ENCODE data around the gene SYT17. TPM values are rescaled to one million over a fixed set of nuclear protein-coding genes. Genes with fewer than 3 reads are reported as not detected.
A peak's percentile ranks its signal among the peaks of the same experiment; 100 is the strongest.

The SYT17 gene
- total and polyA plus RNA-seq, 10 of the 15 experiments (the other 5 are each of a cell fraction or from before 2014, with no cell fraction given): 3.7 to 12.3 (median 5.0) TPM

DNA sequence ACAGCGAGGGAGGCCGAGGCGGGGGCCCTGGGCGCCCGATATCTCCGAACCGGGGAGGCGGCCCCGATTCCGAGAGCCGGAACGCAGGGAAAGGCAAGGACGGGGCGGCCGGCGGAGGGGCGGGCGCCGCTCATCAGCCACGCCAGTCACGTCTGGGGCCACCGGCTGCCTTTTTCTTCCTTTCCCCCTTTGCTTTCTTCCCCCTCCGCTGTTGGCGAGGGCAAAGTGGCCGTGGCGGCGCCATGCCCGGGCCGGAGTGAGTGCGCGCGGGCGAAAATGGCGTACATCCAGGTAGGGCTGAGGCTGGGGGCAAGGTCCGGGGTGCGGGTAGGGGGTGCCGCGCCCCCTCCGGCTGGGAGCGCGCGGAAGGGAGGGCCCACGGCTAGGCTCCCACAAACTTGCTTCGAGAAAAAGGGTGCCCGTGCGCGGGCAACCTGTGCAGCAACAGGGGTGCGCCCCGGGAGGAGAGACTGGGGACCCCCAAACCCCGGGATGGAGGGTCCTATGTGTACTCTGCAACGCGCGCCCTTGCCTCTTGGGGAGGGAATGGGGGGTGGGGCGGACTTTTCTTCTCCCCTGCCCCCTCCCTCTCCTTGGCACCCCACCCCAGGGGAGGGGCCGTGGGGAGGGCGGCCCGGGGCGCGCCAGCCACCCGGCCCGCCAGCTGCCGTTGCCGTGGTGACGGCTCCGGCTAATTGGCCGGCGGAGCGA, 486 bp downstream of the SYT17 start:
- no peak for FAIRE-seq
- intact Hi-C loops (cut with micrococcal nuclease; ENCODE audit: unreplicated experiment): loop anchor here (10.0 kb wide), 1 partner anchor 336 kb away; no protein-coding TSS in a partner anchor
- DNase-seq (ENCODE audit: low read depth, low spot score): no peak
- H3K27ac ChIP-seq (ENCODE audit: control insufficient read depth, insufficient read depth): no peak overlapping the region
- TF ChIP-seq IKZF2 (IDR thresholded peaks at IDR 0.05): no peak
- no peak for TF ChIP-seq HDAC2 (IDR thresholded peaks at IDR 0.05)
- peak; percentile 24; the same call in 1 of the 2 replicates for TF ChIP-seq IKZF1 (conservative IDR thresholded peaks at IDR 0.05)
- TF ChIP-seq YY1 (IDR thresholded peaks at IDR 0.05; ENCODE audit: low read depth, low read length): peak; percentile 58; the same call in 1 of the 2 replicates
- TF ChIP-seq HDAC6 (IDR thresholded peaks at IDR 0.05; ENCODE audit: unreplicated experiment): peak; percentile 86
- BruUV-seq (replicated peaks): no TSS peak
- H3K79me2 ChIP-seq (ENCODE audit: control insufficient read depth, insufficient read depth, low read length): no peaks in the 10 kb centered on the region
- peak overlapping the region; percentile 61 for H3K4me2 ChIP-seq (ENCODE audit: control insufficient read depth, insufficient read depth)
- WGBS (ENCODE audit: insufficient coverage, insufficient replicate concordance, low lambda C conversion rate, missing lambda C conversion rate): 1% methylated on average over 19 of the region's 68 CpGs
- H2AFZ ChIP-seq (ENCODE audit: control insufficient read depth, low read depth, low read length): peak overlapping the region; percentile 29; the same call in 1 of the 2 replicates
- no peaks in the 10 kb centered on the region for H3K36me3 ChIP-seq (ENCODE audit: control insufficient read depth in 2 of 2, insufficient read depth in 2 of 2, low read length in 1 of 2)
- ChIA-PET RAD21 (ENCODE audit: unreplicated experiment) (interaction anchor here (1.1 kb wide), 1 partner anchor 11 kb away, joined by 4 read pairs; no protein-coding TSS in a partner anchor), CTCF (interaction anchor here (2.5 kb wide), 1 partner anchor 11 kb away, joined by 8 read pairs; no protein-coding TSS in a partner anchor), SMC1A (ENCODE audit: uncharacterized antibody, unreplicated experiment) (interaction anchor here (0.8 to 0.9 kb wide), 2 partner anchors 11 to 195 kb away, joined by 3 read pairs; no protein-coding TSS in a partner anchor), POLR2A (no interaction called here)
- H3K9me3 ChIP-seq (replicated peaks; ENCODE audit: control insufficient read depth, insufficient read depth, low read length): no peaks in the 10 kb centered on the region
- no peaks in the 10 kb centered on the region for H3K4me1 ChIP-seq (ENCODE audit: control insufficient read depth, insufficient read depth, low read length)
- H3K9ac ChIP-seq (ENCODE audit: control insufficient read depth, insufficient read depth, low read length): no peak overlapping the region
- H4K20me1 ChIP-seq (ENCODE audit: control insufficient read depth, insufficient read depth): no peaks in the 10 kb centered on the region
- H3K4me3 ChIP-seq: peak overlapping the region; percentile 21; the same call in 1 of the 2 replicates
- ATAC-seq: peak; percentile 58
- H3K27me3 ChIP-seq (replicated peaks in 1 of 2; ENCODE audit: control insufficient read depth in 2 of 2, insufficient read depth in 2 of 2, low read length in 1 of 2): no peaks in the 10 kb centered on the region; a peak in 1 of 4 replicates
- in situ Hi-C loops (cut with MboI): no loop called here

- ChIA-PET RAD21 (ENCODE audit: unreplicated experiment) (interaction anchor here (1.1 kb wide), 1 partner anchor 10 kb away, joined by 4 read pairs; no protein-coding TSS in a partner anchor), POLR2A (no interaction called here), SMC1A (ENCODE audit: uncharacterized antibody, unreplicated experiment) (interaction anchor here (0.8 to 0.9 kb wide), 2 partner anchors 10 to 194 kb away, joined by 3 read pairs; no protein-coding TSS in a partner anchor), CTCF (interaction anchor here (1.4 to 2.5 kb wide), 3 partner anchors 10 to 209 kb away, joined by 3 to 8 read pairs (median 3); no protein-coding TSS in a partner anchor)
- Histone ChIP-seq H3K4me1 (ENCODE audit: control insufficient read depth, insufficient read depth, low read length) (no peaks in the 10 kb centered on the region), H3K79me2 (ENCODE audit: control insufficient read depth, insufficient read depth, low read length) (no peaks in the 10 kb centered on the region), H3K4me3 (no peak overlapping the region), H3K27ac (ENCODE audit: control insufficient read depth, insufficient read depth) (no peak overlapping the region), H3K9me3 (replicated peaks; ENCODE audit: control insufficient read depth, insufficient read depth, low read length) (no peaks in the 10 kb centered on the region), H3K27me3 (replicated peaks in 1 of 2; ENCODE audit: control insufficient read depth in 2 of 2, insufficient read depth in 2 of 2, low read length in 1 of 2) (no peaks in the 10 kb centered on the region; a peak in 1 of 4 replicates), H4K20me1 (ENCODE audit: control insufficient read depth, insufficient read depth) (no peaks in the 10 kb centered on the region), H3K4me2 (ENCODE audit: control insufficient read depth, insufficient read depth) (no peak overlapping the region), H3K36me3 (ENCODE audit: control insufficient read depth in 2 of 2, insufficient read depth in 2 of 2, low read length in 1 of 2) (no peaks in the 10 kb centered on the region), H2AFZ (ENCODE audit: control insufficient read depth, low read depth, low read length) (no peak overlapping the region), H3K9ac (ENCODE audit: control insufficient read depth, insufficient read depth, low read length) (no peak overlapping the region)
- intact Hi-C loops (cut with micrococcal nuclease; ENCODE audit: unreplicated experiment): loop anchor here (10.0 kb wide), 1 partner anchor 336 kb away; no protein-coding TSS in a partner anchor
- no peak for FAIRE-seq
- in situ Hi-C loops (cut with MboI): no loop called here
- DNase-seq (ENCODE audit: low read depth, low spot score): no peak
- BruUV-seq (replicated peaks): no TSS peak
- 15% methylated on average over 19 of the region's 19 CpGs for WGBS (ENCODE audit: insufficient coverage, insufficient replicate concordance, low lambda C conversion rate, missing lambda C conversion rate)
- no peak for ATAC-seq
- TF ChIP-seq IRF5 (IDR thresholded peaks at IDR 0.05; ENCODE audit: borderline replicate concordance) (no peak), ATF3 (IDR thresholded peaks at IDR 0.05; ENCODE audit: borderline replicate concordance, extremely low read depth, low read depth, low read length) (no peak), MYC (IDR thresholded peaks at IDR 0.05; ENCODE audit: insufficient read depth, insufficient read length, insufficient replicate concordance, low read length, severe bottlenecking) (no peak), ZNF384 (IDR thresholded peaks at IDR 0.05; ENCODE audit: borderline replicate concordance, low read depth, low read length) (no peak)
Measured at GRCh38 chr16:19169082-19169639, 1.1 kb downstream of the SYT17 start.

All from GM12878 (cell line).